NCI-H128 (cell line): ENCODE results near the gene SPATA25.
"Not testable (repeated sequence)": the region's sequence is repeated elsewhere in the genome, so short reads cannot be mapped to it uniquely, and the experiment has no call there.

Experiments used
- DNase-seq: peaks from one replicate; lab custom pipeline; 2025; ENCODE audit not compliant: unreplicated experiment; lab: John Stamatoyannopoulos, UW

Gene SPATA25

DNA sequence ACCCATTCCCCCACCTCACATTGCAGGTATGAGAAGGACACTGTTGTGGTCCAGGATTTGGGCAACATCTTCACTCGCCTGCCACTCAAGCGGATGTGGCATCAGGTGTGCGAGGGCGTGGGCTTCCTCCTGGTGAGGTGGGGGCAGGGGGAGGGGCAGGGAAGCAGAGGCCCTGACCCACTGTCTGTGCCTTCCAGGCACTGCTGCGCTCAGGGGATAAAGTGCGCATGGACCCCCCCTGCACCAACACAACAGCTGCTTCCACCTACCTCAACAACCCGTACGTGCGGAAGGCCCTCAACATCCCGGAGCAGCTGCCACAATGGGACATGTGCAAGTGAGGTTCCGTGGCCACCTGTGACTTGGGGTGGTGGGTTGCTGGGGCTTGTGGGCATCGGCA is 7.4 kb upstream of the SPATA25 start:
- DNase-seq, result no peak

- no peak for DNase-seq
These were observed 6.4 kb upstream of the SPATA25 start for GRCh38 chr20:45893831-45894230.

GRCh38 chr20:45892828-45893500 is 5.5 kb upstream of the SPATA25 start:
- no peak for DNase-seq

DNA sequence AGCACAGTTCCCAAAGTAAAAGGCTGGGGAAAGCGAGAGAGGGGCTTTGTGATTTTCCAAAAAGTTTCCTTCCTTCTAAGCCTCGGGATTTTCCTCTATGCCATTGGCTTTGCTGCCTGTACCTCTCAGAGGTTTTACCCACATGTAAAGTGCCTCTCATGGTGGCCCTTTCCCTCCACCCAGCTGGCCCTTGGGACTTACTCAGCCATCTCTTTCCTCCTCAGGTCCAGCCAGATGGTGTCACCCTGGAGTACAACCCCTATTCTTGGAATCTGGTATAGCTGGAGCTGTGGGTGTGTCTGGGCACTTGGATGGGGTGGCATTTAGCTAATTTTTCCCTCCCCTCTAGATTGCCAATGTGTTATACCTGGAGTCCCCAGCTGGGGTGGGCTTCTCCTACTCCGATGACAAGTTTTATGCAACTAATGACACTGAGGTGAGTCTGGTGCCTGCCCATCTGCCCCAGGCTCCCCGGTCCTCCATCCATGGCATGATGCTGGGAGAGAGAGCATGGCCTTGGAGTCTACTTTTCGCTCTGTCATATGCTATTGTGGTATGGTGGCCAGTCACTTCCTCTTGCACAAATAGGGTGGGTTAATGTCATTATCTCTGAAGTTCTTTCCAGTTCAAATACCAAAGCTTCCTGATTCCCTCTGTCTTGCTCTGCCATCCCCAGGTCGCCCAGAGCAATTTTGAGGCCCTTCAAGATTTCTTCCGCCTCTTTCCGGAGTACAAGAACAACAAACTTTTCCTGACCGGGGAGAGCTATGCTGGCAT is 4.8 kb upstream of the SPATA25 start:
- DNase-seq, result no peak

DNA sequence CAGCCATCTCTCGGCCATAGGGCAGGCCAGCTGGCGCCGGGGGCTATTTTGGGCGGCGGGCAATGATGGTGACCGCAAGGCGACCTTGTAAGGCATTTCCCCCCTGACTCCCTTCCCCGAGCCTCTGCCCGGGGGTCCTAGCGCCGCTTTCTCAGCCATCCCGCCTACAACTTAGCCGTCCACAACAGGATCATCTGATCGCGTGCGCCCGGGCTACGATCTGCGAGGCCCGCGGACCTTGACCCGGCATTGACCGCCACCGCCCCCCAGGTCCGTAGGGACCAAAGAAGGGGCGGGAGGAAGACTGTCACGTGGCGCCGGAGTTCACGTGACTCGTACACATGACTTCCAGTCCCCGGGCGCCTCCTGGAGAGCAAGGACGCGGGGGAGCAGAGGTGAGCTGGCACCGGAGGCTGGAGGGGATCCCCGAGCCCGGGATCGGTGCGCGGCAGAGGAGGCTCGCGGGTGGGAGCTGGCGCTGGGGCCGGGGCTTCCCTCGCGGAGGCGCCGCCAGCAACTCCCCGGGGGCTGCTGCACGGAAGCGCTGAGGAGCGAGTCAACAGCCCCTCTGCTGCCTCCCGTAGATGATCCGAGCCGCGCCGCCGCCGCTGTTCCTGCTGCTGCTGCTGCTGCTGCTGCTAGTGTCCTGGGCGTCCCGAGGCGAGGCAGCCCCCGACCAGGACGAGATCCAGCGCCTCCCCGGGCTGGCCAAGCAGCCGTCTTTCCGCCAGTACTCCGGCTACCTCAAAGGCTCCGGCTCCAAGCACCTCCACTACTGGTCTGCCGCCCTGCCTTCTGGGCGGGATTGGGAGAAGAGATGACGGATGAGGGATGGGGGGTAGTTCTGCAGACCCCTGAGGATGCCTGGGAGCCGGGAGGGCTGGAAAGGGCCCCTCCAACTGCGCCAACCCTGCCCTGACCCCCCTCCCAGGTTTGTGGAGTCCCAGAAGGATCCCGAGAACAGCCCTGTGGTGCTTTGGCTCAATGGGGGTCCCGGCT is 3.9 kb upstream of the SPATA25 start, which contains the start of the genes CTSA and NEURL2:
Gene CTSA (plus strand): TSS at position 351 of the 999 bp plus-strand sequence. CDS start 234 bp downstream, at position 585.
Gene NEURL2 (minus strand): TSS at position 224 of the 999 bp plus-strand sequence. CDS start 217 bp downstream, at position 7.
- peak; percentile 55 for DNase-seq

GRCh38 chr20:45890077-45890984 is 2.9 kb upstream of the SPATA25 start:
- peak; percentile 31 for DNase-seq

DNA sequence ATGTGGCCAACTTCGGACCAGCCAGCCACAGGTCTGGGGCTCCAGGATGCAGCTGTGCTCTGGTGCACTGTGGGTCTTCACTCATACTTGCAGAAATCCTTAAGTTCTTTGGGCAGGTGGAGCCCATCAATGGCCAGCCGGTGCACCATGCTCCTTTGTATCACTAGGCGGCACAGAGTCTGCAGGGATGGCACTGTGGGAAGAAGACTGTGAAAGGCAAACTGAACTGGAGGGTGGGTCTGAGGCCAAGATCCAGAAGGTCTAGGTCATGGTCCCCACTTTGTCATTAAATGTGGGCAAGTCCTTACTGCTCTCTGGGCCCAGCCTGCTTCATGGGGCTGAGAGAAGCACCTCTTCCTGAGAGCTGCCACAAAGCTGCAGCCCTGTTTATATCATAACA is 1.3 kb upstream of the SPATA25 start:
- no peak for DNase-seq

- DNase-seq, result no peak
These were observed 654 bp downstream of the SPATA25 start for GRCh38 chr20:45886590-45887345.

- DNase-seq, result no peak
These were observed 4.3 kb downstream of the SPATA25 start for GRCh38 chr20:45883100-45883469.

DNA sequence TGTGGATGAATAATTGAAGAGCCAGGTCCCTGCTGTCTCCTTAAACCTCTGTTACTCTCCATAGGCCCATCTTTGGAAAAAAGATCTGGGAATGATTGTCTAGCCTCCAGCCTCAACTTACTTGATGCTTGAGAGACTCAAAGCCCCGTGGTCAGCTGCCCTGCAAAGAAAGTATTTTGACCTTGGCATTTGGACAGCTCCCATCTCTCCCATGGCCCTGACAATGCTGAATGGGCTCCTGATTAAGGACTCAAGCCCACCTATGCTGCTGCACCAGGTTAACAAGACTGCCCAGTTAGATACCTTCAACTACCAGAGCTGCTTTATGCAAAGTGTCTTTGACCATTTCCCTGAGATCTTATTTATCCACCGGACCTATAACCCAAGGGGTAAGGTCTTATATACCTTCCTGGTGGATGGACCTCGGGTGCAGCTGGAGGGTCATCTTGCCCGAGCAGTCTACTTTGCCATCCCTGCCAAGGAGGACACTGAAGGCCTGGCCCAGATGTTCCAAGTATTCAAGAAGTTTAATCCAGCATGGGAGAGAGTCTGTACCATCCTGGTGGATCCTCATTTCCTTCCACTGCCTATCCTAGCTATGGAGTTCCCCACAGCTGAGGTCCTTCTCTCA is 4.8 kb downstream of the SPATA25 start:
- DNase-seq, result no peak

DNA sequence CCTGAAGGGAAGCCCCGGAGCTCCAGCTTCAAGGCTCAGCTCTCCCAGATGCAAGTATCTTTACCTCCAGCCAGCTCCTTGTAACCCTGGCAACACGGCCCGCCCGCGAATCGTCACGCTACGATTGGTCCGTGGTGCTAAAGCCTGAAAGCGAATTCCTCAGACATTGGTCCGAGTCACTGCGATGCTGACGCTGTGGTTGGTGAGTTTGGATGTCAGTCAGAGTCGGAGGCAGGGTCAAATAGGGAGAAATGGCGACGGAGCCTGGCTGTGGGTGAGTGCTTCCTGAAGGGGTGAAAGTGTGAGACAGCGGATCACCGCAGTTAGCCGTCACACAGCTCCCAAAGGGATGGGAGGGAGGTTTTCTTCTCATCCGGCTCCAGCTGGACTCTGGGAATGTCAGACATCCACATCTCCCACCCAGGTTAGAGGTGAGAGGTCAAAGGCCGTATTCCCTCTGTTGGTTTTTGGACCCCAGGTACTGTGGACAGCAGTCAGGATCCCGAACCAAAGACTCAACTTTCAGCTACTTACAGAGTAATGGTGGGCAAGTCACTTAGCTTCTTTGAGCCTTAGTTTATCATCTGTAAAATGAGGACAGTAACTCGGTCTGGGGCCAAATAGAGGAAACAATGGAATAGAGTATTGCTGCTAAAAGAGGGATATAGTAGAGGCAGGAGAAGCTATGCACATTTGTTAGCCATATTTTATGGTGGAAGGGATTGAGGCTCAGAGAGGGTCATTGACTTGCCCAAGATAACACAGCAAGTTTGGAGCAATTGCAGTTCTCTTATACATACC is 6.2 kb downstream of the SPATA25 start, which contains the start of gene ZSWIM1:
Gene ZSWIM1 (plus strand): TSS at position 240 of the 801 bp plus-strand sequence. CDS start 1,366 bp downstream, outside the sequence.
- peak; percentile 99 for DNase-seq

DNA sequence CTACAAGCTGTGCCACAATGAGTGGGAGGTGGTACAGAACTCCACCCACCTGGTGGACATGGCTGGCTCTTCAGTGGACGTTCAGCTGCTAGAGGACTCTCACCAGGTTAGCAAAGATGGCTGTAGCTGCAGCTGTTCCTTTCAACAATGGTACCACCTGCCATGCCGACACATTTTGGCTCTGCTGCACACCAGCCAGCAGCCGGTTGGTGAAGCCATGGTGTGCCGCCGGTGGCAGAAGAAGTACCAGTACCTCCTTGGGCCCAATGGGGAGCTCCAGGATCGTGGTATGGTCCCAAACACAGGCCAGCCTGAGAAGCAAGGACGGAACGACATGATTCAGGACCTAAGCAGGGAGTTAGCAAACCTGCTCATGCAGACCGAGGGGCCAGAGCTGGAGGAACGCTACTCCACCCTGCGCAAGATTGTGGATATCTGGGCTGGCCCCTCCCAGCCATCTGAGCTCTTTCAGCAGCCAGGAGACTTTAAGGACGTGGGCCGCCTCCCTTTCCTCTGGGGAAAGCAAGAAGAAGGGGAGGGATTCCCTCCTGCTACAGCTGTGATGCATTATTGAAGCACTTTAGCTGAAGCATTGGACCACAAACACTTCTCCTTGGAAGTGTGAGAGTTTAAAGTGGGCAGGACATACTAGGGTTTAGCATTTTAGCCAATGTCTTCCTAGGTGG is 9.2 kb downstream of the SPATA25 start:
- DNase-seq, result no peak

GRCh38 chr20:45874576-45874975 is 12.8 kb downstream of the SPATA25 start:
- no peak for DNase-seq

- DNase-seq, result not testable (repeated sequence)
These were observed 13.3 kb downstream of the SPATA25 start for GRCh38 chr20:45874104-45874481.

- no peak for DNase-seq
These were observed 13.9 kb downstream of the SPATA25 start for GRCh38 chr20:45873409-45874103.

- DNase-seq, result no peak
These were observed 14.8 kb downstream of the SPATA25 start for GRCh38 chr20:45872626-45873025.

DNA sequence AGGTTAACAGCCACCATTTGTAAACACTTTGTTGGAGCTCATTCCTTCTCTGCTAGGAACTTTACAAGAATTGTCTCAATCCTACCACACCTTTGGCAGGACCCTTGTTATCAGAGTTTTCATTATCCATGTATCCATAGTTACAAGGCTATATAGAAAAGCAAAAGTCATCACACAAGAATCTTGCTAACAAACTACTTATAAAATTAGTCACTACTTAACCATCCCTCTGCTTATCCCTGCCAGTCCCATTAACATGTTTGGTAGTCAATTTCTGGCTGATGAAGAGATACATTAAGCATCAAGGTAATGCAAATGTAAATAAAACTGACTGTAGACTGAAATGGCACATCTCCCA is 19.6 kb downstream of the SPATA25 start:
- no peak for DNase-seq
